ENCODE measurements around the gene HLX. TPM values are rescaled to one million over a fixed set of nuclear protein-coding genes. Genes with fewer than 3 reads are reported as not detected.

HLX gene
- total and polyA plus RNA-seq, 7 donors: 0.92 to 53.5 (median 28.2) TPM

DNA sequence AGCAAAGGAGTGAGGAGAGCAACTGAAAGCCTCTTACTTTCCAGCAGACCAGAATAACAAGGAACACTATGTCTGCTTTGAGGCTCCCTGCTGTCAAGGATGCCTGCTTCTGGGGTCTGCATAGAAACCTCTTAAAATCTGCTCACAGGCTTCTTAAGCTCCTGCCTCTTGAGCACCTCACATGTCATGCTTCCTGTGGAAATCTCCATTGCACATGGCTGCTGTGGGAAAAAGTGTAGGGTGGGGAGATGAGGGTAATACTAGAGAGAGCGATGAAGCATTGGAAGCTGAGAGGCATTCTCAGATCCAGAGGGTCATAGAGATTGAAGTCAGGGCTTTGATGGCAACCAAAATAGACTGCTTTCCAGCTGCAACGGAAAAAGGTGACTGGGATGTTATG is 6.2 kb upstream of the HLX start:
- DNase-seq: no peak
- no peaks in the 10 kb centered on the region for H3K9me3 ChIP-seq
- 74 to 86% methylated on average over 2 of the region's 2 CpGs for WGBS, 2 donors
- TF ChIP-seq CTCF (IDR thresholded peaks at IDR 0.05) (no peak), POLR2A (IDR thresholded peaks at IDR 0.05) (no peak), POLR2AphosphoS5 (IDR thresholded peaks at IDR 0.05) (no peak), EP300 (IDR thresholded peaks at IDR 0.05) (no peak)
- peaks cover 0 to 58% (median 46%) of the 10 kb centered on the region in 4 donors for H3K4me1 ChIP-seq
- intact Hi-C loops (cut with DNase I): no loop called here
- H3K27ac ChIP-seq: peak overlapping the region in 3 of 4 donors; percentile 95 to 100 (median 99)
- no peaks in the 10 kb centered on the region for H3K36me3 ChIP-seq
- no peaks in the 10 kb centered on the region for H3K27me3 ChIP-seq
- H3K4me3 ChIP-seq: no peak overlapping the region

GRCh38 chr1:220873868-220874655 is 5.2 kb upstream of the HLX start:
- Histone ChIP-seq H3K4me3 (no peak overlapping the region), H3K9me3 (no peaks in the 10 kb centered on the region), H3K27ac (peak overlapping the region in 3 of 4 donors; percentile 95 to 100 (median 99)), H3K36me3 (no peaks in the 10 kb centered on the region), H3K4me1 (peaks cover 0 to 65% (median 51%) of the 10 kb centered on the region in 4 donors), H3K27me3 (no peaks in the 10 kb centered on the region)
- TF ChIP-seq EP300 (IDR thresholded peaks at IDR 0.05) (no peak), POLR2AphosphoS5 (IDR thresholded peaks at IDR 0.05) (peak in 2 of 4 donors; percentile 38 to 46), CTCF (IDR thresholded peaks at IDR 0.05) (peak; percentile 63 to 76 (median 68)), POLR2A (IDR thresholded peaks at IDR 0.05) (no peak)
- DNase-seq: no peak
- 29 to 34% methylated on average over 8 of the region's 8 CpGs for WGBS, 2 donors
- intact Hi-C loops (cut with DNase I): loop anchor here (1.0 to 2.0 kb wide), 2 partner anchors 329 to 562 kb away; no protein-coding TSS in a partner anchor

DNA sequence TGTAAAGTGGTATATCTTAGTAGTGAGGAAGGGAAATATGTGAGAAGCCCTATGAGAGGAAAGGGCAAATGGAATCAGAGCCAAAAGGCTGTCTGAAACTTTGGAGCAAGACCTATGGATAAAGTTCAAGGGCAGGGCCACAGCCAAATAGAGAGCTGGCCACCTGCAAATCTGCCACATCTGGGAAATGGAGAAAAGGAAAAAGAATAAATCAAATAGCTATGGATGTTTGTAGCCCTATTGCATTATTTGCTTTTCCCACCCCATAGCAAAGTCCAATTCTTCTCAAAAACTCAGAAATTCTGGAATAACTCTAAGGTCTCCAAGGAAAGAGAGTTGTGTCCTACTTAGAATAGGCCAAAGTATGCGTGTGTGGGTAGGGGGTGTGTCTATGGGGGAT is 4.0 kb upstream of the HLX start:
- Histone ChIP-seq H3K27me3 (no peaks in the 10 kb centered on the region), H3K4me3 (no peak overlapping the region), H3K4me1 (peaks cover 0 to 59% (median 51%) of the 10 kb centered on the region in 4 donors), H3K27ac (peak overlapping the region in 3 of 4 donors; percentile 95 to 100 (median 99)), H3K36me3 (no peaks in the 10 kb centered on the region), H3K9me3 (no peaks in the 10 kb centered on the region)
- TF ChIP-seq POLR2AphosphoS5 (IDR thresholded peaks at IDR 0.05) (no peak), POLR2A (IDR thresholded peaks at IDR 0.05) (no peak), CTCF (IDR thresholded peaks at IDR 0.05) (no peak), EP300 (IDR thresholded peaks at IDR 0.05) (no peak)
- DNase-seq: no peak
- intact Hi-C loops (cut with DNase I): loop anchor here (2.0 to 5.0 kb wide), 2 partner anchors 328 to 832 kb away; no protein-coding TSS in a partner anchor
- WGBS, 2 donors: 68 to 71% methylated on average over 1 of the region's 1 CpG

DNA sequence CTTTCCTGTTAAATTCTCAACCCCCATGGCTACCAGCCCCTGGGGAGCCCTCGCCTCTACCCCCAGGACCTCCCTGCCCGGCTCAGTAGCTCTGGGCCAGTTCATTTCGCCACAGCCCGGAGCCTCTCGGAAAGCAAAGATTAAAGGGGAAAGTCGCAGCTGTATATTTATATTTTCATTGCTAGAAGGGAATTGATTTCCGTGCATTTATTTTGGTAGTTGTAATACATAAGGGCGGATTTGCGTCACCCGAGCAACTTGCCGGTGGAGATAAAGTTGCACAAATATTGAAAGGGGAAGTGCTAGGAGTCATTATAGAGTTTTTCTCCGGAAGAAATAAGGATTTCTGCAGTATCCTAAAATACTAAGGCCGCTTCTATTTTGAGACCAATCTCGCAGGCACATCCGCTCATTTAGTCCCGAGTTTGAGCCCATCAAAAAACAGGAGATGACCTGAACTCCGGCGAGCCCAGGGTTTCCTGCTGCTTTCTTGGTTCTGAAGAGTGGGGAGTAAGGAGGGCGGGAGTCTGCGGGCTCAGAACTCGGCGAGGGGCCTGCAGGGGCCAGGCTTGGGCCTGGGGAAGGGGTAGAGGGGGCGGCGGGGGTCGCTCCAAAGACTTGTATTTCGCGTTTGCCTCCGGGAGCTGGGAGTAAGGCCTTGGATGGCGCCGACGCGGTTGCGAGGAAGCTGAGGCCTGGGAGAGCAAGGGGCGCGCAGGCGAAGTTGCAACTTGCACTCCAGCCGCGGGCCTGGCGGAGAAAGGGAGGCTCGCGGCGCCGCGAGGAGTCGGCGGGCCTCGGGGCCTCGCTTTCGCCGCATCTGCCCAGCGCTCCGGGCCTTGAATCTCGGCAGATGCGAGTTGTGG is 2.5 kb upstream of the HLX start:
- Histone ChIP-seq H3K36me3 (no peaks in the 10 kb centered on the region), H3K27me3 (no peaks in the 10 kb centered on the region), H3K4me1 (peaks cover 0 to 59% (median 51%) of the 10 kb centered on the region in 4 donors), H3K27ac (peak overlapping the region; percentile 67 to 100 (median 97)), H3K9me3 (no peaks in the 10 kb centered on the region), H3K4me3 (peak overlapping the region; percentile 33 to 97 (median 90))
- DNase-seq: no peak
- intact Hi-C loops (cut with DNase I): loop anchor here (5.0 kb wide), 1 partner anchor 831 kb away; no protein-coding TSS in a partner anchor
- WGBS, 2 donors: 15 to 47% methylated on average over 54 of the region's 54 CpGs
- peak in 3 of 4 donors; percentile 30 to 48 (median 36) for TF ChIP-seq POLR2AphosphoS5 (IDR thresholded peaks at IDR 0.05)
- TF ChIP-seq EP300 (IDR thresholded peaks at IDR 0.05): peak in 2 of 4 donors; percentile 38 to 55
- TF ChIP-seq CTCF (IDR thresholded peaks at IDR 0.05): no peak
- no peak for TF ChIP-seq POLR2A (IDR thresholded peaks at IDR 0.05)

All from sigmoid colon (tissue), 7 donors.